ENCODE data around the gene INTS11. TPM values are rescaled to one million over a fixed set of nuclear protein-coding genes. Genes with fewer than 3 reads are reported as not detected.

INTS11 gene
- total RNA-seq, 3 donors from 2014 or later, result 89.9 to 127 (median 95.5) TPM

GRCh38 chr1:1359308-1359663 lies 34.8 kb upstream of the INTS11 start:
- Histone ChIP-seq H3K4me1 (ENCODE audit: low read depth) (peaks cover 7% of the 10 kb centered on the region), H3K36me3 (ENCODE audit: low read depth) (no peaks in the 10 kb centered on the region), H3K9me3 (no peaks in the 10 kb centered on the region), H3K4me3 (no peak overlapping the region)
- intact Hi-C loops (cut with DNase I, micrococcal nuclease), result no loop called here
- TF ChIP-seq CTCF (IDR thresholded peaks at IDR 0.05), result no peak
- DNase-seq, result peak in 1 of 3 donors; percentile 46
- no peak for ATAC-seq

GRCh38 chr1:1358433-1359271 lies 34.2 kb upstream of the INTS11 start, which contains the start of gene MXRA8:
Gene MXRA8 (minus strand): TSS chr1:1358555. CDS start chr1:1358504, 51 bp downstream.
- no peaks in the 10 kb centered on the region for H3K9me3 ChIP-seq
- ATAC-seq (peak; percentile 39), DNase-seq (peak; percentile 61 to 73 (median 70))
- intact Hi-C loops (cut with DNase I, micrococcal nuclease), result no loop called here
- no peaks in the 10 kb centered on the region for H3K36me3 ChIP-seq (ENCODE audit: low read depth)
- peaks cover 9% of the 10 kb centered on the region for H3K4me1 ChIP-seq (ENCODE audit: low read depth)
- no peak for TF ChIP-seq CTCF (IDR thresholded peaks at IDR 0.05)
- no peak within 1 kb of the TSS for H3K4me3 ChIP-seq

- Histone ChIP-seq H3K4me1 (ENCODE audit: low read depth) (peaks cover 12% of the 10 kb centered on the region), H3K9me3 (no peaks in the 10 kb centered on the region), H3K4me3 (no peak overlapping the region), H3K36me3 (ENCODE audit: low read depth) (no peaks in the 10 kb centered on the region)
- no peak for ATAC-seq
- no peak for TF ChIP-seq CTCF (IDR thresholded peaks at IDR 0.05)
- intact Hi-C loops (cut with DNase I, micrococcal nuclease), result no loop called here
- DNase-seq, result peak in 1 of 3 donors; percentile 11
These were observed 33.5 kb upstream of the INTS11 start for GRCh38 chr1:1357871-1358432.

GRCh38 chr1:1356796-1357401 lies 32.4 kb upstream of the INTS11 start:
- Histone ChIP-seq H3K4me1 (ENCODE audit: low read depth) (peaks cover 12% of the 10 kb centered on the region), H3K36me3 (ENCODE audit: low read depth) (no peaks in the 10 kb centered on the region), H3K9me3 (no peaks in the 10 kb centered on the region), H3K4me3 (no peak overlapping the region)
- DNase-seq, result peak in 1 of 3 donors; percentile 57
- peak; percentile 17 for ATAC-seq
- TF ChIP-seq CTCF (IDR thresholded peaks at IDR 0.05), result no peak
- intact Hi-C loops (cut with DNase I, micrococcal nuclease), result no loop called here

GRCh38 chr1:1356166-1356795 lies 31.8 kb upstream of the INTS11 start:
- no peak for TF ChIP-seq CTCF (IDR thresholded peaks at IDR 0.05)
- ATAC-seq (no peak), DNase-seq (peak in 1 of 3 donors; percentile 23)
- Histone ChIP-seq H3K9me3 (no peaks in the 10 kb centered on the region), H3K4me1 (ENCODE audit: low read depth) (peaks cover 12% of the 10 kb centered on the region), H3K4me3 (no peak overlapping the region), H3K36me3 (ENCODE audit: low read depth) (no peaks in the 10 kb centered on the region)
- intact Hi-C loops (cut with DNase I, micrococcal nuclease), result no loop called here
